Mesenchymal stem cell (in vitro differentiated cells and primary cell): Measurements from ENCODE around the gene BCO2.

Source experiments
- DNase-seq: peaks from one replicate; pipeline ENCODE4 v3.0.0-alpha.2; 2013
- H2AFZ ChIP-seq: one replicate; pipeline ENCODE4 v1.6.1; 2013; ENCODE audit warnings: low read depth, mild to moderate bottlenecking, control low read depth, inconsistent platforms, low read length, moderate library complexity
- H2AK5ac ChIP-seq: 2 replicates; pipeline ENCODE4 v1.6.1; 2013; ENCODE audit warnings: low read length, moderate library complexity, mild to moderate bottlenecking, inconsistent platforms; ENCODE audit not compliant: severe bottlenecking
- H2BK120ac ChIP-seq: one replicate; pipeline ENCODE4 v1.6.1; 2013; ENCODE audit warnings: low read depth, mild to moderate bottlenecking, inconsistent platforms, low read length, moderate library complexity
- H2BK12ac ChIP-seq, 2 experiments: one replicate each; pipeline ENCODE4 v1.6.1; 2013; ENCODE audit warnings: inconsistent platforms in 2 of 2, low read length in 2 of 2, mild to moderate bottlenecking in 2 of 2, moderate library complexity in 2 of 2, control low read depth in 1 of 2
- H2BK15ac ChIP-seq: one replicate; pipeline ENCODE4 v1.6.1; 2013; ENCODE audit warnings: mild to moderate bottlenecking, low read depth, inconsistent platforms; ENCODE audit not compliant: poor library complexity, severe bottlenecking
- H2BK5ac ChIP-seq: 2 replicates; pipeline ENCODE4 v1.6.1; 2013; ENCODE audit warnings: low read depth, mild to moderate bottlenecking, low read length, control low read depth, inconsistent platforms; ENCODE audit not compliant: poor library complexity, severe bottlenecking
- H3K14ac ChIP-seq, 2 experiments: one replicate each; pipeline ENCODE4 v1.6.1; 2013; ENCODE audit warnings: inconsistent platforms in 2 of 2, low read length in 2 of 2, control low read depth in 1 of 2, mild to moderate bottlenecking in 1 of 2, moderate library complexity in 1 of 2
- H3K18ac ChIP-seq, 2 experiments: one replicate each; pipeline ENCODE4 v1.6.1; 2013; ENCODE audit warnings: inconsistent platforms in 2 of 2, low read length in 2 of 2, control low read depth in 1 of 2, low read depth in 1 of 2, mild to moderate bottlenecking in 1 of 2
- H3K23ac ChIP-seq, 2 experiments: one replicate each; pipeline ENCODE4 v1.6.1; 2013; ENCODE audit warnings: inconsistent platforms in 2 of 2, low read length in 2 of 2, mild to moderate bottlenecking in 2 of 2, moderate library complexity in 2 of 2, control low read depth in 1 of 2
- H3K27ac ChIP-seq: 2 replicates; pipeline ENCODE4 v1.5.1; 2013; ENCODE audit warnings: mild to moderate bottlenecking, moderate library complexity, low read length, control low read depth, inconsistent platforms; ENCODE audit not compliant: poor library complexity, severe bottlenecking
- H3K27me3 ChIP-seq, 2 experiments: 2 replicates each; pipeline versions ENCODE4 v1.6.1 to v1.7.0; 2013; ENCODE audit warnings: low read length in 2 of 2, mild to moderate bottlenecking in 2 of 2, moderate library complexity in 2 of 2, control low read depth in 1 of 2, inconsistent platforms in 1 of 2; ENCODE audit not compliant: control insufficient read depth in 1 of 2, insufficient read depth in 1 of 2
- H3K36me3 ChIP-seq, 2 experiments: 2 replicates each; pipeline versions ENCODE4 v1.6.1 to v1.7.0; 2013; ENCODE audit warnings: low read length in 2 of 2, control low read depth in 1 of 2, inconsistent platforms in 1 of 2, low read depth in 1 of 2, mild to moderate bottlenecking in 1 of 2; ENCODE audit not compliant: insufficient read depth in 2 of 2, control insufficient read depth in 1 of 2
- H3K4ac ChIP-seq, 2 experiments: one replicate each; pipeline ENCODE4 v1.6.1; 2013; ENCODE audit warnings: inconsistent platforms in 2 of 2, low read length in 2 of 2, mild to moderate bottlenecking in 2 of 2, moderate library complexity in 2 of 2, control low read depth in 1 of 2, low read depth in 1 of 2
- H3K4me1 ChIP-seq: 2 replicates; pipeline ENCODE4 v1.6.1; 2013; ENCODE audit warnings: low read depth, low read length, control low read depth; ENCODE audit not compliant: control insufficient read depth, insufficient read depth
- H3K4me2 ChIP-seq: 2 replicates; pipeline ENCODE4 v1.6.1; 2013; ENCODE audit warnings: low read length, mild to moderate bottlenecking, inconsistent platforms; ENCODE audit not compliant: poor library complexity, severe bottlenecking
- H3K4me3 ChIP-seq, 2 experiments: 2 replicates each; pipeline versions ENCODE4 v1.5.1 to v1.7.0; 2013; ENCODE audit warnings: low read length in 2 of 2, mild to moderate bottlenecking in 2 of 2, control low read depth in 1 of 2, low read depth in 1 of 2; ENCODE audit not compliant: insufficient read depth in 1 of 2
- H3K79me1 ChIP-seq: replicated peaks from 2 replicates; pipeline ENCODE4 v1.6.1; 2013; ENCODE audit warnings: mild to moderate bottlenecking, control low read depth, low read length, inconsistent platforms; ENCODE audit not compliant: poor library complexity, severe bottlenecking
- H3K9ac ChIP-seq: 2 replicates; pipeline ENCODE4 v1.7.0; 2013; ENCODE audit warnings: mild to moderate bottlenecking, low read length, moderate library complexity
- H3K9me3 ChIP-seq: 2 replicates; pipeline ENCODE4 v1.7.0; 2013; ENCODE audit warnings: mild to moderate bottlenecking, low read length; ENCODE audit not compliant: control insufficient read depth
- H4K8ac ChIP-seq: one replicate; pipeline ENCODE4 v1.6.1; 2013; ENCODE audit warnings: inconsistent platforms, mild to moderate bottlenecking, low read length, moderate library complexity
- H4K91ac ChIP-seq: one replicate; pipeline ENCODE4 v1.6.1; 2013; ENCODE audit warnings: mild to moderate bottlenecking, low read length, inconsistent platforms
- WGBS: methylation state at CpG from one replicate; pipeline ENCODE4 v1.1.7; 2013; ENCODE audit warnings: mixed read lengths; 5-methylcytosine and 5-hydroxymethylcytosine counted together

The BCO2 gene

DNA sequence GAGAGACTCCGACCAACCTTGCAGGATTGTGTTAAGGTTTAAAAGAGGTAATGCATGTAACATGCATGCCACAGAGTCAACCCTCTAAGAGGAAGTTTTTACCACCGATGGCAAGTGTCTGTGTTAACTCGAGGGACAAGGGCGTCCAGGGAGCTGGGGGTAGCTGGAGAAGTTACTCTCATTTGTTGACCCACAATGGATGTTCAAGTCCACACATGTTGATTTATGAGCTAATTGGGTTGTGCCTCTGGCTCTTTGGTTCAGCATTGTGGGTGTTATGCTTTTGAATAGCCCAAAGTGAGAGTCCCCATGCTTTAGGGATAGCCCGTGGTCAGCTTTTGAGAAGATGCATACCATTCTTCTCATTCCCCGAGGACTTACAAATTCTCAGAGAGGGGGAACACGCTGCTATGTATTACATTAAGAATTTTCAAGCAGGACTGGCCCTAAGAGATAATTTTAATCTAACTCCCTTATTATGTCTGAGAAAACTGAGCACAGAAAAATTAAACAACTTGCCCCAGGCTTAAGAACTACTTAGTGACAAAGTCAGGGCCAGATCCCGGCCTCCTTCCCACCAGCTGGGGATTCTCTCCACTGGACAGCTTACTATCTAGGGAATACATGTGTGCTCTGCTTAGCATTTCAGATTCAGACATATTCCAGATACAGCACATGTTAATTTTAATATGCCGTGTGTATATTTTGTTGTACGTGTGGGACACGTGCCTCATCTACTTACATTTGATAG lies 90.5 kb downstream of the BCO2 start:
- no peaks in the 10 kb centered on the region for H3K36me3 ChIP-seq
- no peak overlapping the region for H3K14ac ChIP-seq
- no peak overlapping the region for H4K91ac ChIP-seq
- DNase-seq = peak; percentile 43
- H3K18ac ChIP-seq = no peak overlapping the region
- H3K4me2 ChIP-seq = no peak overlapping the region
- H3K4me3 ChIP-seq = no peak overlapping the region
- H2BK12ac ChIP-seq = no peak overlapping the region
- no peak overlapping the region for H2AFZ ChIP-seq
- H2BK120ac ChIP-seq = no peak overlapping the region
- no peaks in the 10 kb centered on the region for H3K27me3 ChIP-seq
- no peak overlapping the region for H2BK5ac ChIP-seq
- WGBS = 32% methylated on average over 10 of the region's 11 CpGs
- no peaks in the 10 kb centered on the region for H3K9me3 ChIP-seq
- no peak overlapping the region for H3K27ac ChIP-seq
- H3K79me1 ChIP-seq = no peaks in the 10 kb centered on the region
- no peak overlapping the region for H4K8ac ChIP-seq
- H3K4ac ChIP-seq = no peak overlapping the region
- no peak overlapping the region for H3K23ac ChIP-seq
- H2AK5ac ChIP-seq = no peak overlapping the region
- H3K9ac ChIP-seq = no peak overlapping the region
- H2BK15ac ChIP-seq = no peak overlapping the region
- peaks cover 4% of the 10 kb centered on the region for H3K4me1 ChIP-seq

DNA sequence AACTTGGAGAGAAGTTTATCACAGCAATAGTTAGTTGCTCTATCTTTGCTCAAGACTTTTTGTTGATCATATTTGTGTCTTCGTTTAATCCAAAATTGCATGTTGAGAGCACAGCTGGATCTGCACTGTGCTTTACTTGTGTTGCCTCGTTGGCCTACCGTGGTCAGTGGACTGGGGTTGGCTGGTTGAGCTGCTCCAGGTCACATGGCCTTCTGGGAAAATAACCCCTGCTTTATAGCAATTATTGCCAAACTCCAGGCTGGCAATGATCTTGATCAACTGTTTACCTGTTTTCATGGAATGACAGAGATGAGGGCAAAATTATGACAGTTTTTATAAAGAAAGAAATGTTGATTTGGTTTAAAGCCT lies 91.1 kb downstream of the BCO2 start:
- no peaks in the 10 kb centered on the region for H3K9me3 ChIP-seq
- no peak overlapping the region for H3K4ac ChIP-seq
- H4K8ac ChIP-seq = peak overlapping the region; percentile 60
- H3K23ac ChIP-seq = no peak overlapping the region
- H2BK120ac ChIP-seq = no peak overlapping the region
- H3K4me1 ChIP-seq = peaks cover 4% of the 10 kb centered on the region
- no peaks in the 10 kb centered on the region for H3K79me1 ChIP-seq
- H2AFZ ChIP-seq = no peak overlapping the region
- peak overlapping the region; percentile 94 for H4K91ac ChIP-seq
- peak overlapping the region in 1 of 2 experiments; percentile 87 for H2BK12ac ChIP-seq
- WGBS = 72% methylated on average over 3 of the region's 3 CpGs
- H3K27me3 ChIP-seq = no peaks in the 10 kb centered on the region
- no peak overlapping the region for H2BK5ac ChIP-seq
- no peak overlapping the region for H3K14ac ChIP-seq
- H3K4me2 ChIP-seq = no peak overlapping the region
- H2AK5ac ChIP-seq = no peak overlapping the region
- DNase-seq = no peak
- H3K18ac ChIP-seq = peak overlapping the region; percentile 17 to 28
- H3K9ac ChIP-seq = no peak overlapping the region
- no peaks in the 10 kb centered on the region for H3K36me3 ChIP-seq
- H3K27ac ChIP-seq = no peak overlapping the region
- H2BK15ac ChIP-seq = no peak overlapping the region
- no peak overlapping the region for H3K4me3 ChIP-seq

DNA sequence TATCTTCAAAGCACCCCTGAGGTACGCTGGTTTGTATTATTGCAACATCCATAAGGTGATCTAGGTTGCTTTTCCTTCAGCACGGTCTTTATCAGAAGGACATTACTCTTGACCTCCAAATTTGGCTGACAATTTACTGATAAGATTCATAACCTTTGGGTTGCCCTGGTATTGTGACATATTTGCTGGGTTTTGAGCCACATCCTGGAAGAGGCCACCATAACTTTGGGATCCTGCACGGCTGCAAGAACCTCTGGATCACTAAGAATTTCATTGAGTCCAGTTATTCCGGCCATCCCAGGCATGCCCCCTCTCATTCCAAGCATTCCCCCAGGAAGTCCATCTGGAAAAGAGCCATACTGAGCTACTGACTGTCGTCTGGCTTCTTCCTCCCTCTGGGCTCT lies 91.9 kb downstream of the BCO2 start:
- Histone ChIP-seq H2BK120ac (no peak overlapping the region), H2BK12ac (no peak overlapping the region), H2BK5ac (no peak overlapping the region), H3K4me2 (no peak overlapping the region), H3K9ac (no peak overlapping the region), H3K27me3 (no peaks in the 10 kb centered on the region), H2BK15ac (no peak overlapping the region), H3K36me3 (no peaks in the 10 kb centered on the region), H3K4ac (no peak overlapping the region), H3K4me3 (no peak overlapping the region), H3K79me1 (no peaks in the 10 kb centered on the region), H3K27ac (no peak overlapping the region), H3K4me1 (peaks cover 4% of the 10 kb centered on the region), H4K8ac (no peak overlapping the region), H2AK5ac (no peak overlapping the region), H3K14ac (no peak overlapping the region), H2AFZ (no peak overlapping the region), H3K23ac (no peak overlapping the region), H3K9me3 (no peaks in the 10 kb centered on the region), H4K91ac (no peak overlapping the region), H3K18ac (no peak overlapping the region)
- DNase-seq = no peak
- 41% methylated on average over 5 of the region's 5 CpGs for WGBS

DNA sequence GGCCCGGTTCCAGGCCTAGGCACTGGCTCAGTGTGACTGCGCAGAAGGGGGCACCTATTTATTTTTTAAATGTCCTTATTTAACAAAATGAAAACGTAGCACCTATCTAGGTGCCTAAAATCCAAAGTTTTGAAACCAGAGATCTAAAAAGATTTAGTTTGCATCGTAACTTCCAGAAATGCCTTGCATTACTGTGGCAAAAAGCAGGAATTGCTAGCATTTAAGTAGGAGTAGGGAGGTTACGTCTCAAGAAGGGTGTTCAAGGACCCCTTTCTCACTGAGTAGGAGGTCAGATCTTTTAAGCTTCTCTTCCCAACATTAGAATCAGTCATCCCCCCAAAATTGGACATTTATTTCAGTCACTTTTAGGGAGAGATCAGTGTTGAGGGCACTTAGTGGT lies 93.1 kb downstream of the BCO2 start:
- no peak overlapping the region for H2AFZ ChIP-seq
- peaks cover 4% of the 10 kb centered on the region for H3K4me1 ChIP-seq
- H3K9me3 ChIP-seq = no peaks in the 10 kb centered on the region
- no peak overlapping the region for H2BK120ac ChIP-seq
- H3K18ac ChIP-seq = no peak overlapping the region
- H3K79me1 ChIP-seq = no peaks in the 10 kb centered on the region
- H2BK15ac ChIP-seq = no peak overlapping the region
- H3K9ac ChIP-seq = no peak overlapping the region
- no peak overlapping the region for H4K8ac ChIP-seq
- no peak overlapping the region for H3K14ac ChIP-seq
- H3K36me3 ChIP-seq = no peaks in the 10 kb centered on the region
- no peak overlapping the region for H4K91ac ChIP-seq
- H2AK5ac ChIP-seq = no peak overlapping the region
- H3K23ac ChIP-seq = no peak overlapping the region
- no peak for DNase-seq
- H3K4me2 ChIP-seq = no peak overlapping the region
- H3K27ac ChIP-seq = no peak overlapping the region
- no peaks in the 10 kb centered on the region for H3K27me3 ChIP-seq
- 87% methylated on average over 3 of the region's 5 CpGs for WGBS
- no peak overlapping the region for H2BK12ac ChIP-seq
- no peak overlapping the region for H3K4me3 ChIP-seq
- no peak overlapping the region for H3K4ac ChIP-seq
- H2BK5ac ChIP-seq = no peak overlapping the region
